Epithelial cell of prostate (primary cell): ENCODE data around the gene ANTKMT.

Source experiments
- DNase-seq: peaks from one replicate; pipeline ENCODE4 v3.0.0-alpha.2; 2011; ENCODE audit warnings: low read depth, low spot score
- H3K27ac ChIP-seq: fragments of 450-650 bp; 2 replicates; pipeline ENCODE4 v1.5.1; 2017; ENCODE audit warnings: mild to moderate bottlenecking

The ANTKMT gene, protein sequence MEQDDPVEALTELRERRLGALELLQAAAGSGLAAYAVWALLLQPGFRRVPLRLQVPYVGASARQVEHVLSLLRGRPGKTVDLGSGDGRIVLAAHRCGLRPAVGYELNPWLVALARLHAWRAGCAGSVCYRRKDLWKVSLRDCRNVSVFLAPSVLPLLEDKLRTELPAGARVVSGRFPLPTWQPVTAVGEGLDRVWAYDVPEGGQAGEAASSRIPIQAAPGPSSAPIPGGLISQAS

DNA sequence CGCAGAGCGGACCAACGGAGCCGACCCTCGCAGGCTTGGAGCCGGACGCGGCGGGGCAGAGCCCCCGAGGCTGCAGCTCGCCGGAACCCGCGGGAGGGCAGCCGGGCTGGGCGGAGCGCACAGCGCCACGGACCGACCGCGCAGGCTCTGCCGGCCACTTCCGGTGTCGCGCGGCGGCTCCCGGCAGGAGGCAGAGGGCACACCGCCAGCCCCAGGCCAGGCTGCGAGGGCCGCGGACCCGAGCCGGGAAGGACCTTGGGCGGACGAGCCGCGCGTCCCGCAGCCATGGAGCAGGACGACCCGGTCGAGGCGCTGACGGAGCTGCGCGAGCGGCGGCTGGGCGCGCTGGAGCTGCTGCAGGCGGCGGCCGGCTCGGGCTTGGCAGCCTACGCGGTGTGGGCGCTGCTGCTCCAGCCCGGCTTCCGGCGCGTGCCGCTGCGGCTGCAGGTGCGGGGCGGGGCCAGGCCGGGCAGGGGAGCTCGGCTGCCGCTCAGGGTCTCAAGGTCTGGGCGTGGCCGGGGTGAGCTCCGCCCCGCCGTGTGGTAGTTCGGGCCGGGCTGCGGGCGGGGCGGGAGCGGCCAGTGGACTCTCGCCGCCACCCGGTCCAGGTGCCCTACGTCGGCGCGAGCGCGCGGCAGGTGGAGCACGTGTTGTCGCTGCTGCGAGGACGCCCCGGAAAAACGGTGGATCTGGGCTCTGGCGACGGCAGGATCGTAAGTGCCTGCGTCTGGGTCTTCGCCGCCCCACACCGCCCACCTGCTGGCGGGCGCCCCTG, at the start of gene ANTKMT:
Gene ANTKMT, plus strand, starts transcription at position 157 of the 775 bp plus-strand sequence. Its CDS starts 129 bp downstream, at position 286.
- peak within 1 kb of the TSS; percentile 78 for H3K27ac ChIP-seq
- DNase-seq = no peak

DNA sequence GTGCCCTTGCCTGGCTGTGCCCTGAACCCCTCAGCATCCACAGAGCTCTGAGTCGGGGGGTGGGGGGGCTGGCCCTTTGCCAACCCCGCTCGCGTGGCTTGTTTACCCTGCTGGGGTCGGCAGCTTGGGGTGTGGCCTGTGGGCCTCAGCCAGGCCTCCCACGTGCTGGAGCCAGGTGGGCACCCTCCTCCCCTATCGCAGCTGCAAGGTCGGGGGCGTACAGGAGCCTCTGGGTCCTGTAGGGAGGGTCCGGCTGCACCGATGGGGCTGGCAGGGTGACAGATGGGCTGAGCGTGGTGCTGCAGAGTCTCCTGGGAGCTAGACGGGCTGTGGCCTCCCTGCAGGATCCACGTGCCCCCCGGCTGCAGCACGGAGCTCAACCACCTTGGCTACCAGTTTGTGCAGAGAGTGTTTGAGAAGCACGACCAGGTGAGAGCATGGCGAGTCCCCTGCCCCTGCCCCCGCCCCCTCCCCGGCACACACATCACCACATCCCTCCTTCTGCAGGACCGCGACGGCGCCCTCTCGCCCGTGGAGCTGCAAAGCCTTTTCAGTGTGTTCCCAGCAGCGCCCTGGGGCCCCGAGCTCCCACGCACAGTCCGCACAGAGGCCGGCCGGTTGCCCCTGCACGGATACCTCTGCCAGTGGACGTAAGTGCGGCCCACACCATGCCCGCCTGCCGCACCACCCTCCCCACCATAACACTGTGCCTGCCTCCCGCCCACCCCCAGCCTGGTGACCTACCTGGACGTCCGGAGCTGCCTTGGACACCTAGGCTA, 49.4 kb upstream of the ANTKMT start:
- H3K27ac ChIP-seq = no peak overlapping the region
- DNase-seq = no peak

DNA sequence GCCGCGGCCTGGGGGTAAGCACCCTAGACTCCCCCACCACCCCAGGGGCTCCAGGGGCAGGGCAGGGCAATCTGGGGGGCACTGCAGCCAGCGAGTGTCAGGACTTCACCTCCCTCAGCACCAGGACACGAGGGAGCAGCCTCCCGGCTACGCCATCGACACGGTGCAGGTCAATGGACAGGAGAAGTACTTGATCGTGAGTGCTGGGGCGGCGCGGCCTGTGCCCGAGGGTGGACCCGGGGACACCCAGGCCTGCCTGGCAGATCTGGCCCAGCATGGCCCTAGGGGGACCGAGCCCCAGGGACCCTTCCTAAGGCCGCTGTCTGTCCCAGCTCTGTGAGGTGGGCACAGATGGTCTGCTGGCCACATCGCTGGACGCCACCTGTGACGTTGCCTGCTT, 48.6 kb upstream of the ANTKMT start:
- no peak overlapping the region for H3K27ac ChIP-seq
- no peak for DNase-seq

DNA sequence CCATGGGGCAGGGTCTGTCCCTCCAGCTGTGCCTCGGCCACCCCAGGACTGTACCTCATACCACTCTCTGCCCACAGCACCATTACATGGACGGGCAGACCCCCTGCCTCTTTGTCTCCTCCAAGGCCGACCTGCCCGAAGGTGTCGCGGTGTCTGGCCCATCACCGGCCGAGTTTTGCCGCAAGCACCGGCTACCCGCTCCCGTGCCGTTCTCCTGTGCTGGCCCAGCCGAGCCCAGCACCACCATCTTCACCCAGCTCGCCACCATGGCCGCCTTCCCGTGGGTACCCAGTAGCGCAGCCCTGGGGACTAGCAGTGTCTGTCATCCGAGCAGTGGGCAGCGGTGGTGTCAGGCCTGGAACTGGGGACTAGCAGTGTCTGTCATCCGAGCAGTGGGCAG, 48.1 kb upstream of the ANTKMT start:
- H3K27ac ChIP-seq = peak overlapping the region; percentile 39
- no peak for DNase-seq

DNA sequence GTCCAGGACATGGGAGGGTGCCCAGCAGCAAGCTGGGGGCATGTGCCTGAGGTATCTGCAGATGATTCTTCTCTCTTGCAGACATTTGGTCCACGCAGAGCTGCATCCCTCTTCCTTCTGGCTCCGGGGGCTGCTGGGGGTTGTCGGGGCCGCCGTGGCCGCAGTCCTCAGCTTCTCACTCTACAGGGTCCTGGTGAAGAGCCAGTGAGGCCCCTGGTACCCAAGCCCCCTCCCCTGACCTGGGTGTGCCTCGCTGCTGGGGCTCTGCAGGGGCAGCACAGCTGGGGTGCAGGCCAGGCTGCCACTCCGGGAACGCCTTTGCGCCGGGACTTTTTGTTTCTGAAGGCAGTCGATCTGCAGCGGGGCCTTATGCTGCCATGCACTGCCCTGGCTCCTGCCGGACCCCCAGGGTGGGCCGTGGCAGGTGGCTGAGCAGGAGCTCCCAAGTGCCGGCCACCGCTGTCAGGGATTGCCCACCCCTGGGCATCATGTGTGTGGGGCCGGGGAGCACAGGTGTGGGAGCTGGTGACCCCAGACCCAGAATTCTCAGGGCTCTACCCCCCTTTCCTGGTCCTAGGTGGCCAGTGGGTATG, 47.5 kb upstream of the ANTKMT start:
- DNase-seq = no peak
- peak overlapping the region; percentile 39 for H3K27ac ChIP-seq

DNA sequence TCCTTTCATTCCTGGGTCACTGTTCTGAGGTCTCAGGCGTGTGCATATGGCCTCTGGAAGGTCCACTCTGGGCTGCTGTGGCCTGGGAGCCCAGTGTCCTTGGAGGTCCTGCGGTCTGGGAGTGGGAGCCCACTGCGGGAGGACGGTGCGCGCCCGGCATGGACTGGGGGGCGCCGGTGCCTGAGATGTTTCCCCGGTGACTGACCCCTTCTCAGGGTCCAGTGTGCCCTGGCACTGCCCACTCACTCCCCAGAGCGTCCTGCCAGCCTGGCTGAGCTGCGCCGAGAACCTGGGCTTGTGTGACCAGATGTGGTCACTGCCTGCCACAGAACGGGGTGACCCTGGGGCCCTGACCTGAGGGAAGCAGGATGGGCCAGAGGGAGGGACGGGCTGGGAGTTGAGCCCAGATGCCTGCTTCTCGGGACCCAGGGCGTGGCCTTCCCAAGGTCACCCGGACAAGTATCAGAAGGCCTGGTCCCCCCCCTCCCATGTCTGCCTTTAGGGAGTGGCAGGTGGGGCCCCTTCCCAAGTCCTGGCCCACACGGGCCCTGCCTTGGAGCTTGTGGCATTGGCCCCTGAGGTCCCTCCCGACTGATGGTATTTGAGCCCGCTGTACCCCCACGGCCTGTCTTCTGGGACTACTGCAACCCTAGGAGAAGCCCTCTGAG, 46.6 kb upstream of the ANTKMT start:
- H3K27ac ChIP-seq = peak overlapping the region; percentile 39
- no peak for DNase-seq

DNA sequence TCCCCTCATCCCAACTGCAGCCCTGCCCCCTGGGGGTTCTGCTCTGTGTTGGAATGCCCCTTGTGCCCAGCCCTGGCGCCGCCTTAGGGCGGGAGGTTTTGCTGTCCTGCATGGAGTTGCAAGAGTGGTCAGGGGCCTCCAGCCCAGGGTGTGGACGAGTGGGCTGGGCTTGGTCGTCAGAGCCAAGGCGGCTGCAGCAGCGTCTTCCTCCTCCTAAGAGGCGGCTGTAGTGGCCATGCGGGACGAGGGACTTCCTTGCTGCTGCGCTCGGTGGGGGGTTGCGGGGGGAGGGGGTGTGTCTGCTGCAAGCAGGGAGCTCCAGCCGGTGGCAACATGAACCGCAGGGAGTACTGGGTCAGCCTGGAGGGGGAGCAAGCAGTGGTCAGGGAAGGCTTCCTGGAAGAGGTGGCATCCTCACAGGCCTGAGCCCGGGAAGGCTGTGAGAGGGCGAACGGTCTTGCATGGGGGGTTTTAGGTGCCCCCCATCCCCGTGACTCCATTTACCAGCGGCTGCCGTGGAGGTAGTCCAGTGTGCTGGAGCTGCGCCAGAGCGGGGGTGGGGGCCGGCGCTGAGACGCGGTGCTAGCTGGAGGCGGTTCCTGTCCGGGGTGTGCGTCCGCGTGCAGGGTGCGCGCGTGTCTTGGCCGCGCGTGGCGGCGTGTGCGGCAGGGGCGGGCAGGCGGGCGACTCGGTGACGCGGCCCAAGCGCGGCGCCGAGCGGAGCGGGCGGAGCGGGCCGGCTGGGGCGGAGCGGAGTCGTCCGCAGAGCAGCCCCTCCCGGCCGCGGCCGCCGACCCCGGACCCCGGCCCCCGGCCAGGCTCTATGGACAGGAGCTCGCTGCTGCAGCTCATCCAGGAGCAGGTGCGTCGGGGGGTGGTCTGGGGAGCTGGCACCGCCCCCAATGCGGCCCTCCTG, 45.7 kb upstream of the ANTKMT start, which contains the start of gene RHBDL1:
Gene RHBDL1, plus strand, starts transcription at position 704 of the 916 bp plus-strand sequence. Its CDS starts 120 bp downstream, at position 824.
- peak within 1 kb of the TSS; percentile 58 for H3K27ac ChIP-seq
- no peak for DNase-seq

DNA sequence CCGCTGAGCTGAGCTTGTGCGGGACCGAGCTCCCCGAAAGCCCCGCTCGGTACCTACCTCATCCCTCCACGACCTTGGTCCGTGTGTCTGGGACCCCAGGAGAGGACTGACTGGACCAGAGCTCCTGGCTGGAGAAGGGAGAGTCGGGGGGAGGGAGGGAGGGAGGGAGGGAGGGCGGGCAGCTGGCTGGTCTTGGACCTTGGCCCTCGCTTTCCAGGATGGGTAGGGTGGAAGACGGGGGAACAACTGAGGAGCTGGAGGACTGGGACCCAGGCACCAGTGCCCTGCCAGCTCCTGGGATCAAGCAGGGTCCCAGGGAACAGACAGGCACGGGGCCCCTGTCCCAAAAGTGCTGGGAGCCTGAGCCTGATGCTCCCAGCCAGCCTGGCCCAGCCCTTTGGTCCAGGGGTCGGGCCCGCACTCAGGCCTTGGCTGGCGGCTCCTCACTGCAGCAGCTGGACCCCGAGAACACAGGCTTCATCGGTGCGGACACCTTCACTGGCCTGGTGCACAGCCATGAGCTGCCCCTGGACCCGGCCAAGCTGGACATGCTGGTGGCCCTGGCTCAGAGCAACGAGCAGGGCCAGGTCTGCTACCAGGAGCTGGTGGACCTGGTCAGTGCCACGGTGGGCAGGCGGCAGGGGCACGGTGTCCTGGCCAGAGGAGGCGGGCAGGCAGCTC, 44.9 kb upstream of the ANTKMT start:
- H3K27ac ChIP-seq = peak overlapping the region; percentile 58
- DNase-seq = no peak

DNA sequence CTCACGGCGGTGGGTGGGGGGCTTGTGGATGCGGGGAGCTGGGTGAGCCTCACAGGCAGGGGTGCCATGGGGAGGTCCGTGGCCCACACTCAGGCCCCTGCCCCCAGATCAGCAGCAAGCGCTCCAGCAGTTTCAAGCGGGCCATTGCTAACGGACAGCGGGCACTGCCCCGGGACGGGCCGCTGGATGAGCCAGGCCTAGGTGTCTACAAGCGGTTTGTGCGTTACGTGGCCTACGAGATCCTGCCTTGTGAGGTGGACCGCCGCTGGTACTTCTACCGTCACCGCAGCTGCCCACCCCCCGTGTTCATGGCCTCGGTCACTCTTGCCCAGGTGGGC, 44.4 kb upstream of the ANTKMT start:
- H3K27ac ChIP-seq = peak overlapping the region; percentile 58
- DNase-seq = no peak

DNA sequence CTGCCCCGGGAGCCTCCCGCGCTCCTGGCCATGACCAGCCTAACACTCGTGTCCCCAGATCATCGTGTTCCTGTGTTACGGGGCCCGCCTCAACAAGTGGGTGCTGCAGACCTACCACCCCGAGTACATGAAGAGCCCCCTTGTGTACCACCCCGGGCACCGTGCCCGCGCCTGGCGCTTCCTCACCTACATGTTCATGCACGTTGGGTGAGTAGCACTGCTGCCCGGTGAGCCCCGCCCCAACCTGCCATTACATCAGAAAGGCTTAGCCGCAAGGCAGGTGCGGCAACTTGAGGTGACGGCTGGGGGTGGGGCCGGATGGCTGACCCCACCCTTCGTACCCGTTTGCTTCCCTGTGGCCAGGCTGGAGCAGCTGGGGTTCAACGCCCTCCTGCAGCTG, 44.0 kb upstream of the ANTKMT start:
- peak; percentile 91 for DNase-seq
- H3K27ac ChIP-seq = peak overlapping the region; percentile 58

DNA sequence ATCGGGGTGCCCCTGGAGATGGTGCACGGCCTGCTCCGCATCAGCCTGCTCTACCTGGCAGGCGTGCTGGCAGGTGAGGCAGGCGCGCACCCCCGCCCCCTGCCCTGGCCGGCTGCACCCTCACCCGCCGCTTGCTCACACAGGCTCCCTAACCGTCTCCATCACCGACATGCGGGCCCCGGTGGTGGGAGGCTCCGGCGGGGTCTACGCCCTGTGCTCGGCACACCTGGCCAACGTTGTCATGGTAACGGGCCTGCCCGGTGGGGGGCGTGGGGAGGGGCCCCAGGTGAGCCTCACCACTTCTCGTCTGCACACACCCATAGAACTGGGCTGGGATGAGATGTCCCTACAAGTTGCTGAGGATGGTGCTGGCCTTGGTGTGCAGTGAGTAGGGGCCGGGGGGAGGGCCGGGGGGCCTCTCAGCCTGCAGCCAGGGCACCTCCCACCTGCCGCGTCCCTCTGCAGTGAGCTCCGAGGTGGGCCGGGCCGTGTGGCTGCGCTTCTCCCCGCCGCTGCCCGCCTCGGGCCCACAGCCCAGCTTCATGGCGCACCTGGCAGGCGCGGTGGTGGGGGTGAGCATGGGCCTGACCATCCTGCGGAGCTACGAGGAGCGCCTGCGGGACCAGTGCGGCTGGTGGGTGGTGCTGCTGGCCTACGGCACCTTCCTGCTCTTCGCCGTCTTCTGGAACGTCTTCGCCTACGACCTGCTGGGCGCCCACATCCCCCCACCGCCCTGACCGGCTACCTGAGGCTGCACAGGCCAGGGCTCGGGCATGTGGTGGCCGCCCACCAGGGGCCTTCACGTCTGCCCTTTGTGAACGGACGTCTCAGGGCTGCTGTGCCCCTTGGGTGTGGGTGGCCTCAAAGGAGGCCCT, 43.4 kb upstream of the ANTKMT start:
- no peak for DNase-seq
- peak overlapping the region; percentile 58 for H3K27ac ChIP-seq

DNA sequence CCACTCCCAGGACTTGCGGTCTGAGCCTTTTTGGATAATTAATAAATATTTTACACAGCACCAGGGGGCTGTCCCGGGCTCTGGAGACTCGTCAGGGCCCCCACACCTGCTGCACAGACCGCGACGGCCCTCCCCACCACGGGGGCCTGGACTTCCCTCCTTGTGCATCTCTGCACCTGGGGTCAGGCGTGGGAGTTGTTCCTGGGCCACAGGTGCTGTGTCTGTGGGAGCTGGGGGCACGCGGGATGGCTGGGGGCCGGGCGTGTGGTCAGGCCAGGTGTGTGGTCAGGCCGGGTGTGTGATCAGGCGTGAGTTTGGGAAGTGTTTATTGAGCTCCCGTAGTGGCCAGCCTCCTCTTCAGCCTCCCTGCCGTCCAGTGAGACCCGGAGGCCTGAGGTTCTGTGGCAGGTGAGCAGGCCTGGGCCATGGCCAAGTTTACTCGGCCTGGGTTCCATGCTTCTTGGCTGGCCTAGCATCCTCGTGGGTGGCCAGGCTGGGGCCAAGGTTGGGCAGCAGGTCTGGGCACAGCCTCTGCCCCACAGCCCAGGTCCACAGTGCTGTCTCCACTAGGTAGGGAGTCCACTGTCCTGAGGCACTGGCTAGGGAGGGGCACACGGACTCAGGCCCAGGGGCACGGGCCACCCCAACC, 42.6 kb upstream of the ANTKMT start:
- no peak overlapping the region for H3K27ac ChIP-seq

DNA sequence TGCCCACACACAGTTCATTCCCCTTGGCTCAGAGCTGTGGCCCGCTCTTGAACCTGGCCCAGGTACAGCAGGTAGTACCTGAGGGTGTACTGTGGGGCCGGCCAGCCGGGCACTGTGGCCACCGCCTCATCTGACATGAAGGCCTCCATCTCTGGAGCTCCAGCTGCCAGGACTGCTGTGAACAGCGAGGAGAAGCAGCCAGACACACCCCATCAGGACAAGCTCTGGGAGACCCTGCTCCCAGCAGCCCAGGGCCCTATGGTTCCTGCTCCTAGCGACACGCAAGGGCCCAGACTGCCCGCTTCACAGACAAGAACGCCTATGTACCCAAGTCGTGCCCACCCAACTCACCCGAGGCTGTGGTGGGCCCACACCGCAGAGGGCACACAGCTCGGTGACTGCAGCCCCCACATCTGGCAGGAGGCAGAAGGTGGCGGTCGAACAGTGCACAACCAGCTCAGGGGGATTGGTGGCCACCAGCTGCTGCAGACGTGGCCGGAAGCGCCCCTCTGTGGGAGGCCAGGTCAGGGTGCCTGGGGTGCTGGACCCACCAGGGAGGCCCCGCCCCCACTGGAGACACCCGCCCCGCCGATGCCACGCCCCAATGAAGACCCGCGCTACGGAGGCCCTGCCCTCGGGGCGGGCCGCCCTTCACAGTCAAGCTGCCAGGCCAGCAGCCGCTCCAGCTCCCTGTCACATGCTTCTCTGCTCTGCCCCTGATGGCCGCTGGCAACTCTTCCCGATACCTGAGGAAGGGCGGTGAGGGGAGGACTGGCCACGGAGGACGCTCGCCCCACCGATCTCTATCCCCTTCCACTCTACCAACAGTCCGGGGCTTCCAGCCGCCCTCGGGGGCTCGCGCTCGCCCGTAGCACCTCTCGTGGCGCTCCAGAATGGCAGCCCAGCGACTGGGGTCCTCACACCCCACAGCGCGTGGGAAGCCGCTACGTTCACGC, 41.8 kb upstream of the ANTKMT start:
- no peak for DNase-seq
- peak overlapping the region; percentile 84 for H3K27ac ChIP-seq

More for the DNA sequence above, 42.6 kb upstream of the ANTKMT start:
- no peak for DNase-seq

DNA sequence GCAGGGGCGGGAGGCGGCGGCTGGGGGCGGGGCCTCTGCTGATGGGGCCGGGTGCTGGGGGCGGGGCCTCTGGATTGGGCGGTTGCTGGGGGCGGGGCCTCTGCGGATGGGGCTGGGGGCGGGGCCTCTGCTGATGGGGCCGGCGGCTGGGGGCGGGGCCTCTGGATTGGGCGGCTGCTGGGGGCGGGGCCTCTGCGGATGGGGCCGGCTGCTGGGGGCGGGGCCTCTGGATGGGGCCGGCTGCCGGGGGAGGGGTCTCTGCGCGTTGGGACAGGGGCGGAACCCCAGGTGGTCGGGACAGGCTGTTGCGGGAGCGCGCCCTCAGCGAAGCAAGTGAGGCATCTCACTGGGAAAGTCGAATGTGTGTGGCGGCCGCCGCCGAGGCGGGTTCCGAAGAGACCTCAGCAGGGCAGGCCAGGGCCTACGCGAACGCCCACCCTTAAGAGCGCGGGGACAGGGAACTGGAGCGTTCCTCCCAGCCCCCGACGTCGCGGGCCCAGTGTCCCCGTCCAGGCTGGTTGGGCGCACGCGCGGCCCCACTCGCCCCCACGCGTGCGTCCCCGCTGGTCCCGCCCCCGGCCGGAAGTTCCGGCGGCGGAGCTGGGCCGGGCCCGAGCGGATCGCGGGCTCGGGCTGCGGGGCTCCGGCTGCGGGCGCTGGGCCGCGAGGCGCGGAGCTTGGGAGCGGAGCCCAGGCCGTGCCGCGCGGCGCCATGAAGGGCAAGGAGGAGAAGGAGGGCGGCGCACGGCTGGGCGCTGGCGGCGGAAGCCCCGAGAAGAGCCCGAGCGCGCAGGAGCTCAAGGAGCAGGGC, 40.9 kb upstream of the ANTKMT start, which contains the start of gene STUB1:
Gene STUB1, plus strand, starts transcription at position 597 of the 811 bp plus-strand sequence. Its CDS starts 116 bp downstream, at position 713.
- peak; percentile 20 for DNase-seq
- peak within 1 kb of the TSS; percentile 84 for H3K27ac ChIP-seq

DNA sequence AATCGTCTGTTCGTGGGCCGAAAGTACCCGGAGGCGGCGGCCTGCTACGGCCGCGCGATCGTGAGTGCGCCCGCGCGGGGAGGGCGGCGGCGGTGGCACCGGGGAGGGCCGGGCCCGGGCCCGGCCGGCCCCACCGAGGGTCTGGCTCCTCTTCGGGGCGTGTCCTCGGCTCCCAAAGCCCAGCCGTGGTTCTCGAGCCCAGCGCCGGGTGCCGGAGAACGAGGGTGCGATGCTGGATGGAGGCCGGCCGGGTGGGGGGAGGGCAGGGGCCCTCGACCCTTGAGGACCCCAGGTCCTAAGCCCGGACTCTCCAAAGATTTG, 40.4 kb upstream of the ANTKMT start:
- no peak for DNase-seq

More for the DNA sequence above, 40.4 kb upstream of the ANTKMT start:
- peak overlapping the region; percentile 84 for H3K27ac ChIP-seq
